ENCODE measurements around the gene RPS23.
A peak's percentile ranks its signal among the peaks of the same experiment; 100 is the strongest.
"Not testable (repeated sequence)": the region's sequence is repeated elsewhere in the genome, so short reads cannot be mapped to it uniquely, and the experiment has no call there.

RPS23 gene

DNA sequence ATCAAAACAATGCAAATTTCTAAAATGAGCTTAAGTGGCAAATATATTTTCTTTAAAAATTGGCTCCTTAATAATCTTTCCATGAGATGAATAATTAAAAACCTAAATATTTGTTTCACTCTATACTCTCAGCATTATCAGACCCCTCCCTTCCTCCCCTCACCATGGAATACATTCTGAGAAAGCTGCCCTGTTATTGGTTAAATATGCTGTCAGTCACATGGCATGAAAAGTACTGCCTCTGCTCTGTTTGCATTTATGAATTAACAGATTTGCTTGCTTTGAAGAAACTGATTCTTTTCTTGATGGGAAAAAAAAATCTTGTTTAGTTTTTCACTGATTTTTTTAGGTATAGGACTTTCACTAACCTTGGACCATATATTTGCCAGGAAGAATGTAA is 17.0 kb upstream of the RPS23 start:
- no peak for DNase-seq
- intact Hi-C loops (cut with DNase I), result no loop called here

DNA sequence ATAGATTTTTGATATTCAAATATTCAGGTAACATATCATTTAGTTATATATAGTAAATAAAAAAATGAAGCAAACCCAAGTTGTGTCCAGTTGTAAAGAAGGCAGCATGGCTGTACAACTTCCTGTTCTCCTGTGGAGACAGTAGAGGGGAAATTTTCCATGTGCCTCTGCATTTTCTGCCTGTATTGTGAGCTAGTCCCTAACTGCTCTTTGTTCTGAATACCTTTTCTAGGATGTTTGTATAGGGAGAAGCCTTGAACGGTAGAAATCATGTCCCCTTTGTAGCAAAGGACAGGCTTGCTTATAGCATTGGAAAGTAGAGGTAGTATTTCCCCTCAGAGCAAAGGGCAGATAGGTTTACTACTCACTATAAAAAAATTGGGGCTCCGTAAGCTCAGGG is 13.3 kb upstream of the RPS23 start:
- intact Hi-C loops (cut with DNase I), result no loop called here
- DNase-seq, result no peak

GRCh38 chr5:82290908-82291307 is 12.8 kb upstream of the RPS23 start:
- intact Hi-C loops (cut with DNase I), result no loop called here
- no peak for DNase-seq

DNA sequence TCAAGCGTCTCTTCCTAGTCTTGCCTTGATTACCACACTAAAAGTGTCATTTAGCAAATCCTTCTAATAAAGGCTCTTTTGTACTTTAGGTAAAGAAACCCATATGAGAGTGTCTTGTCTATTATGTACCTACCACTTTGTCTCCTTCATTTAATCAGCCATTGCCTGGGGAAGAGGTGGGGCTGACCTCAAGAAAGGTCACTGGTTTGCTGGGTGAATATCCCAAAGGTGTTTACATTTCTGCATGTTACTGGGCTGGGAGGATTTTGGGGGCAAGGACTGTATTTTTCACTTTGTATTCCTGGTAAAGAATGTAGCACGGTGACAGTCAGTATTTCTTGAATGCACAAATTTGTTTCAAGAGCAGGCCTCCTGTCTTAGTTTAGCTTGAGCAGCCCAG is 11.9 kb upstream of the RPS23 start:
- intact Hi-C loops (cut with DNase I), result no loop called here
- DNase-seq, result no peak

DNA sequence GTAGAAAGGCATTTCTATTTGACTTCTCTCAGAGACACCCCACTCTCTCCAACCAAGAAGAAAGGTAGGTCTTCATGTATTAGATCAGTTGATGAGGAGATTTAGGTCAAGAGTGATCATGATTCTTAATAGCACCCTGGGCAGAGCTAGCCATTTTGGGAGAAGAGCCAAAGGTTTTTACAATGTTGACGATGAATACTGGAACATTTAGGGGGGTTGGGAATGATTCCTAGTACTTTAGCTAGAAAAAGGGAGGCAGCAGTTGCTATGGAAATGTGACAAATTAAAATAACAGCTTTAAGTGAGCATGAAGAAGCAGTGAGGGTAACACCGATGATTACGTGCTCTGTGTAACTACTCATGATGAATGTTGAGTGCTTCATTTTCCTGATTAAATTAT is 9.5 kb upstream of the RPS23 start:
- peak in 2 of 42 donors; percentile 22 to 37 for DNase-seq
- intact Hi-C loops (cut with DNase I), result no loop called here

GRCh38 chr5:82285206-82285605 is 7.1 kb upstream of the RPS23 start:
- DNase-seq, result no peak
- intact Hi-C loops (cut with DNase I), result no loop called here

GRCh38 chr5:82283893-82284292 is 5.7 kb upstream of the RPS23 start:
- DNase-seq, result no peak

GRCh38 chr5:82278711-82279370 is 687 bp upstream of the RPS23 start:
- DNase-seq, result no peak
- intact Hi-C loops (cut with DNase I), result no loop called here

More at GRCh38 chr5:82283893-82284292, 5.7 kb upstream of the RPS23 start:
- intact Hi-C loops (cut with DNase I), result no loop called here

- intact Hi-C loops (cut with DNase I), result no loop called here
- no peak for DNase-seq
Observed at GRCh38 chr5:82277613-82277986, 554 bp downstream of the RPS23 start.

- intact Hi-C loops (cut with DNase I), result no loop called here
- no peak for DNase-seq
Observed at GRCh38 chr5:82276800-82277612, 1.1 kb downstream of the RPS23 start.

GRCh38 chr5:82275216-82275664 is 2.9 kb downstream of the RPS23 start:
- no peak for DNase-seq
- intact Hi-C loops (cut with DNase I), result no loop called here

- no peak for DNase-seq
- intact Hi-C loops (cut with DNase I), result no loop called here
Observed at GRCh38 chr5:82274343-82275211, 3.6 kb downstream of the RPS23 start.

DNA sequence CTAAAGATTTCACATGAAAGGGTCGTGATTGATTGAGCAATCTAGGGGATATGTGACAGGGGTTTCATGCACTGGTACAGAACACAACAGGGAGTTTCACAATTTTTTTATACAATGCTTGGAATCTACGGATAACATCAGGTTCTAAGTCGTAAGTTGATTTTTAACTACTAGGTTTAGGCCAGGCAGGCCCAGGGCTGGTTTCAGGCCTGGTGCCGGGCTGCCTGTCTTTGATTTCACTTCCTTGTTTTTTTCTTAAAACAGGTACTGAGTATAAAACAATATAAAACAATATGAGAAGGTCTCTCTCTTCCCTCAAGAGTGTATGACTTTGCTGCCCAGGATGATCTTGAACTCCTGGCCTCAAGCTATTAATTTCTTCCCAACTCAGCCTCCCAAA is 4.7 kb downstream of the RPS23 start:
- intact Hi-C loops (cut with DNase I); DNase-seq: not testable (repeated sequence)

- intact Hi-C loops (cut with DNase I), result not testable (repeated sequence)
Observed at GRCh38 chr5:82272571-82273356, 5.4 kb downstream of the RPS23 start.

DNA sequence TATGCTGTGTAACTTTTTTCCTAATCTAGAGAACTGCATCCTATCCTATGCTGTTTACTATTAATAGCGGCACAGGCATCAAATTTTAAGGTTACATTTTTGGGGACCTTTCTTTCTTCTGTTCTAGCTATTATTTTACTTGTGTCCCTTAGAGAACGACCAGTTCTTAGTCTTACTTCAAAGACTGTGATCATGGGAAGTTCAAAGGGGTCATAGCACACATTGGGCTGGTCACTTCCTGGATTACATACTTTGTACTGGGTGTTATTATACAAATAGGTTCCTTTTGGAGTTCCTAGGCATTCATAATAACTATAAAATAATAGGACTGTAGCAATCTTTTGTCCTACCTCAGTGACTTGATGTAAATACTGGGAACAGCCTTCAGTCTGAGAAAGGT is 8.8 kb downstream of the RPS23 start:
- intact Hi-C loops (cut with DNase I); DNase-seq: not testable (repeated sequence)

More at GRCh38 chr5:82272571-82273356, 5.4 kb downstream of the RPS23 start:
- DNase-seq, result not testable (repeated sequence)

DNA sequence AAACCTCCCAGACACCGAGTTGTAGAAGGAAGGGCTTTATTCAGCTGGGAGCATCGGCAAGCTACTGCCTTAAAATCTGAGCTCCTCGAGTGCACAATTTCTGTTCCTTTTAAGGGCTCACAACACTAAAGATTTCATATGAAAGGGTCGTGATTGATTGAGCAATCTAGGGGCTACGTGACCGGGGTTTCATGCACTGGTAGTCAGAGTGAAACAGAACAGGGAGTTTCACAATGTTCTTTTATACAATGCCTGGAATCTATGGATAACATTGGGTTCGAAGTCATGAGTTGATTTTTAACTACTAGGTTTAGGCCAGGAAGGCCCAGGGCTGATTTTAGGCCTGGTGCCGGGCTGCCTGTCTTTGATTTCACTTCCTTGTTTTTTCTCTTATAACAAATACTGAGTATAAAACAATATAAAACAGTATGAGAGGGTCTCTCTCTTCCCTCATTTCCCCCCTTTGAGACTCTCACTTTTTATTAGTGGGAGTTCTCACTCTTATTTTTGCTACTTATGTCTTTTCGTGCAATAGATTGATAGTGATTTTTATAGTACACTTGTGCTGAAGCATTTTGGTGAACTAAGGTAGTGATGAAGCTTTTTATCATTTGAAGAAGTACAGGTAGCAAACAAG is 10.7 kb downstream of the RPS23 start:
- DNase-seq; intact Hi-C loops (cut with DNase I): not testable (repeated sequence)

- intact Hi-C loops (cut with DNase I), result no loop called here
- no peak for DNase-seq
Observed at GRCh38 chr5:82265047-82265446, 13.1 kb downstream of the RPS23 start.

DNA sequence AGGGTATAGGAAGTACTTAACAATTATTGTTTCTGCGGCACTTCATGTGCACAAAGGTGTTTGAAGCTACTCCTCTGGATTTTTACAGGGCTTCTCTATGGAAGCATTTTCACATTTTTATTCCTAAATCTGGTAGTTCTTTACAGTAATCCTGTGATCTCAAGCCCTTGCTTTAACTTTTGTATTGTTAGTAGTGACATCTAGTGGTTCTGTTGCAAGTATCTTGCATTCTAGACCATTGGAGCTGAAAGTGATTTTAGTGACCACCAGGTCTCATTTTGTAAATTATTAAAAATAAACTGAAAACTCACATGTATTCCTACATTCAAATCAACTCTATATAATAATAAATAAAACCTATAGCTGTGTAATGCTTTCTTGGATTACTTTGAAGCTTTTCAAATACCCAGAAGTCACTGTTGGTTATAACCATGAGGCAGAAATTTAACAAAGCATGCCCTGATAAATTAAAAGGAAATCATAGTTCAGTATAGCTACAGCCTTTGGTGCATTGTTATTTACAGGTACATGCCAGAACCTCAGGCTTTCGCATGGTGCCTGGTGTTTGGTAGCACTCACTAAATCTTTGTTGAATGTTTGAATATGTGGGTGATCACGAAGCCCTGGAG is 18.9 kb downstream of the RPS23 start:
- DNase-seq, result no peak
- intact Hi-C loops (cut with DNase I), result no loop called here
